GM13977 (cell line): Measurements from ENCODE around the gene VPS13C.
"Not testable (repeated sequence)": the region's sequence is repeated elsewhere in the genome, so short reads cannot be mapped to it uniquely, and the experiment has no call there.

Source experiments
- DNase-seq: peaks from one replicate; pipeline ENCODE4 v3.0.0; 2012; ENCODE audit warnings: low spot score
- in situ Hi-C: fragments of 300-500 bp; cut with MboI; formaldehyde crosslinking; loops from one replicate; pipeline ENCODE4 v1.12.0; 2022; ENCODE audit warnings: low sequenced_read_pairs, low pct_unique_long_range_greater_than_20kb, mixed read lengths, inconsistent platforms; ENCODE audit not compliant: unreplicated experiment
- TF ChIP-seq, protein P1 (sequence below): IDR thresholded peaks from 2 replicates; pipeline ENCODE4 v1.5.1; 2012; ENCODE audit warnings: mild to moderate bottlenecking, control low read depth; ENCODE audit not compliant: insufficient read depth; ENCODE audit errors: extremely low read depth, missing control alignments

Gene VPS13C

DNA sequence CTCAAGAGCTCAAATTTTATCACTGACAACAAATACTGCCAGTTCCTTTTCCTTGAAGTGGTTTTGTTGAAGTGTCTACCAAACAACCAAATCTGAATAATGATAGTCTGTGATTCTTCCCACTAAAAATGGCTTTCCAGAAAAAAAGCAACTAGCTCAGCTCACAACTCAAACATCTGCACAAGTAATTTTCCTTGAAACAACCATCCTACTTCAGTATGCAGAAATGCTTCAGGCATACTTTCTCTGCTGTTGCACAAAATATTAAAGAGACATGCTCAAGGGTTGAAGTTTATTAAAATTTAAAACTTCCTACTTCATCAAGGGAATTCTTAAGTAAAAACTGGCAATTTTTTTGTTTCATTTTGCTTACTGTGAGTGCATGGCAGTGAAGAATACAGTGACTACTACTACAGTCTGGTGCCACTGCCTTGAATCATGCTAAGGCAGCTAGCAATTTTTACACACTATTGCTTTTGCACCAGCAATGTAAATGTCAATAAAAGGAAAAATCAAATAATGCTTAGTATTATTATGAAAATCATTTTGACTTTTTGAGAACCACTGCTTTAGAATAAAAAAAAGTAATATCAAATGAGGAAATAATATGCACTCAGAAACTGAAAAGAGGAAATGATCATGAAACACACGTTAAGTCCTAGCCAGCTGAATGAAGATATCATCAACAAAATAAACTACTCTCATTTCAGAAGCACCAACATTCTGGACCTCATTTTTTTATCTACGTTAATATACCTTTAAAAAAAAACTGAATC, 33.6 kb downstream of the VPS13C start:
- DNase-seq, result no peak
- TF ChIP-seq, protein P1, sequence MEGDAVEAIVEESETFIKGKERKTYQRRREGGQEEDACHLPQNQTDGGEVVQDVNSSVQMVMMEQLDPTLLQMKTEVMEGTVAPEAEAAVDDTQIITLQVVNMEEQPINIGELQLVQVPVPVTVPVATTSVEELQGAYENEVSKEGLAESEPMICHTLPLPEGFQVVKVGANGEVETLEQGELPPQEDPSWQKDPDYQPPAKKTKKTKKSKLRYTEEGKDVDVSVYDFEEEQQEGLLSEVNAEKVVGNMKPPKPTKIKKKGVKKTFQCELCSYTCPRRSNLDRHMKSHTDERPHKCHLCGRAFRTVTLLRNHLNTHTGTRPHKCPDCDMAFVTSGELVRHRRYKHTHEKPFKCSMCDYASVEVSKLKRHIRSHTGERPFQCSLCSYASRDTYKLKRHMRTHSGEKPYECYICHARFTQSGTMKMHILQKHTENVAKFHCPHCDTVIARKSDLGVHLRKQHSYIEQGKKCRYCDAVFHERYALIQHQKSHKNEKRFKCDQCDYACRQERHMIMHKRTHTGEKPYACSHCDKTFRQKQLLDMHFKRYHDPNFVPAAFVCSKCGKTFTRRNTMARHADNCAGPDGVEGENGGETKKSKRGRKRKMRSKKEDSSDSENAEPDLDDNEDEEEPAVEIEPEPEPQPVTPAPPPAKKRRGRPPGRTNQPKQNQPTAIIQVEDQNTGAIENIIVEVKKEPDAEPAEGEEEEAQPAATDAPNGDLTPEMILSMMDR, result no peak
- in situ Hi-C loops, result no loop called here

DNA sequence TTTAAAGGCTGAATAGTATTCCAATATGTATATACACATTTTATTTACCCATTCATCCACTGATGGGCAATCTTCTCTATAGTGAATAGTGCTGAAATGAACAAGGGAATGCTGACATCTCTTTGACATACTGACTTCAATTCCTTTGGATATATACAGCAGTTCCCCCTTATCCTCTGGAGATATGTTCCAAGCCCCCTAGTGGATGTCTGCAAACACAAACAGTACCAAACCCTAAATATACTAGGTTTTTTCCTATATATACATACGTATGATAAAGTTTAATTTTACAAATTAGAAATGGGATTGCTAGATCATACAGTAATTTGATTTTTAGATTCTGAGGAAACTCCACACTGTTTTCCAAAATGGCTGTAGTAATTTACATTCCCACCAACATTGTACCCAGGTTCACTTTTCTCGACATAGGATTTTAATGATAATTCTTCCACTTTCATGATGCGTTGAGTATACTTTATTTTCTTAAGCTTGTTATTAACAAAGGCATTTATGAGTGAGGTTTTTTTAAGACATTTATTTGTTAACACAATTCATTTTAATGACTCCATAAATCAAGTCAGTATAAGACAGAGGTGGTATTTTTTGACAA, 38.2 kb downstream of the VPS13C start:
- TF ChIP-seq, protein P1, result no peak
- in situ Hi-C loops, result no loop called here
- DNase-seq, result no peak

DNA sequence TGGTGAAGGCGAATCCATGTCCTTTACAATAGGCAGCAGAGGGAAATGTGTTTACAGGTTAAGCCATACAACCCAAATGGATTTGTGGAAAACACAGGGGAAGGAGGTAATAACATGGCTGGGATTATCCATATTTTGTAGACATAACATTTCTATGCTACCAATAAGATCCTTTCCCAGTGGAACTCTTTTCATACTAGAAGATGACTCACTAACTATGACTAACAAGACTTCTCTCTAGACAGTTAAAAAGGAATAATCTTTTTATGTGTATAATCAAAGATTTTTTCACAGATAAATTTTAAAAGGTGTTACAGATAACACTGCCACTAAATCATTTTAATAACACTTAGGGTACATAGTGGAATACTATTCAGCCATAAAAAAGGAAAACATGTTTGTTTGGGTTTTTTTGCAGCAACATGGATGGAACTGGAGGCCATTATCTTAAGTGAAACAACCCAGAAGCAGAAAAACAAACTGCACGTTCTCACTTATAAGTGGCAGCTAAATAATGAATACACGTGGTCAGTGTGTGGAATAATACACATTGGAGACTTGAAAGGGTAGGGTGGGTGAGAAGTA, 39.6 kb downstream of the VPS13C start:
- no peak for DNase-seq
- TF ChIP-seq, protein P1, result no peak
- in situ Hi-C loops, result no loop called here

DNA sequence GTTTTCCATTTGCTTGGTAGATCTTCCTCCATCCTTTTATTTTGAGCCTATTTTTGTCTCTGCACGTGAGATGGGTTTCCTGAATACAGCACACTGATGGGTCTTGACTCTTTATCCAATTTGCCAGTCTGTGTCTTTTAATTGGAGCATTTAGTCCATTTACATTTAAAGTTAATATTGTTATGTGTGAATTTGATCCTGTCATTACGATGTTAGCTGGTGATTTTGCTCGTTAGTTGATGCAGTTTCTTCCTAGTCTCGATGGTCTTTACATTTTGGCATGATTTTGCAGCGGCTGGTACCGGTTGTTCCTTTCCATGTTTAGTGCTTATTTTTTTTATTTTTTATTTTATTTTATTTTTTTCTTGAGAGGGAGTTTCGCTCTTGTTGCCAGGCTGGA, 54.9 kb downstream of the VPS13C start:
- DNase-seq, in situ Hi-C loops: not testable (repeated sequence)

DNA sequence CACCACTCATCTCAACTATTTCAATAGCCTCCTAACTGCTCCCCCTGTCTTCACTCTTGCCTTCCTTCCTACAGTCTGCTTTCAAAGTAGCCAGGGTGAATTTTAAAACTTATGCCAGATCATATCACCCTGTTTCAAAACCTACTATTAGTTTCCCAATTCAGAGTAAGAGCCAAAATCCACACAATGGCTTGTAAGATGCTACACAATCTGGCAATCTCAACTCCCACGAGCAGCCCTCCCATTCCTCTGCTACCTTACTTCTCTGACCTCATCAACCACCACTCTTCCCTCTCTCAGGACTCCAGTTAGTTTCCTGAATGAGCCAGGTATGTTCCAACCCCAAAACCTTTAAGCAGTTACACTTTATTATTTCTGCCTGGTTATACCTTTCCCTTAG, 62.5 kb downstream of the VPS13C start:
- DNase-seq, result no peak
- TF ChIP-seq, protein P1, result no peak
- in situ Hi-C loops, result no loop called here

DNA sequence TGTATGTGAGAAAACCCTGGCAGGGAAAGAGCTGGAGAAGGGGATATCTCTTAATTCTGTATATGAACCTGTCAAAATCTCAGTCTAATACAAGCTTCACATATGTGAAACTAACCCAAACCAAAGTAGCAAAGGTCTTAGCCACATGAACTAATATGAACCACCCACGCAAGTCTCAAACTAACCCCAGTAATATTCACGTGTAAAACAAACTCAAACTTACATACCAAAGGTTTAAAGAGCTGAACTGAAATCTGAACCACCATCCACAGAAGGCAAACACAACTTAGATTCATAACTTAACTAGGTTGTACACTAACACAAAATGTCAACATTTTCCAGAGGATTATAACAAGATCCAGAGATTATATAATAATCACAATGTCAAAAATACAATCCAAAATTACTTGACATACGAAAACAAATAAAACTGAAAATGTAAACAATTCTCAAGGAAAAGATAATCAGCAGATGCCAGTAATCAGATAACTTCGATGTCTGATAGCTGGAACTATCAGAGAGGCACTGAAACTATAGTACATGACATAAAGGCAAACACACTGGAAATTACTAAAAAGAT, 64.1 kb downstream of the VPS13C start:
- TF ChIP-seq, protein P1, result no peak
- in situ Hi-C loops, result no loop called here
- DNase-seq, result peak; percentile 9

DNA sequence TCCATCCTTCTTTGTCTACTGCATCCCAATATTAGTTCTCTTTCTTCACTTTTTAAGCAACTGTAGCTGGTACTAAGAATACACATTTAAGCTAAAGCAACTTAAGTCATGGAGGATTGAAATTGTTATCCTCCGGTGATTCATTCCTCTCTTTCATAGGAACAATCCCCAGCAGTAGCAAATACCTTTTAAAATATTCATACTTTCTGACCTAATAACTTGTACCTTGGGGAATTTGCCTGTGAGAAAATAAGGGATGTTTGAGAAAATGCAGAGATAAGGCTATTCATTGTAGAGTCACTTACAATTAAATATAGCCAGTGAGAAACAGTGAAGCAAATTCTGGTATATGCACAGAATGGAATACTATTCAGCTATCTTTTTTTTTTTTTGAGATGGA, 66.0 kb downstream of the VPS13C start:
- in situ Hi-C loops, result no loop called here
- TF ChIP-seq, protein P1, result no peak
- DNase-seq, result no peak
